Epidermal melanocyte (primary cell): ENCODE data around the gene TYMS.
A peak's percentile ranks its signal among the peaks of the same experiment; 100 is the strongest.

Experiments used
- DNase-seq: peaks from one replicate; pipeline ENCODE4 v3.0.0; 2011; ENCODE audit warnings: low spot score; ENCODE audit not compliant: insufficient read length

TYMS gene

GRCh38 chr18:710418-711300 lies 53.2 kb downstream of the TYMS start:
- DNase-seq: no peak

- no peak for DNase-seq
Observed at GRCh38 chr18:711310-711656, 53.8 kb downstream of the TYMS start.

GRCh38 chr18:711657-712400 lies 54.4 kb downstream of the TYMS start:
- peak; percentile 36 for DNase-seq

GRCh38 chr18:712401-713134 lies 55.1 kb downstream of the TYMS start, which contains the start of gene ENOSF1:
Gene ENOSF1, minus strand, starts transcription at chr18:712630. Its CDS starts 43 bp downstream, at chr18:712587.
- peak; percentile 79 for DNase-seq

- DNase-seq: no peak
Observed at GRCh38 chr18:713135-713490, 55.7 kb downstream of the TYMS start.

- no peak for DNase-seq
Observed at GRCh38 chr18:715626-716025, 58.2 kb downstream of the TYMS start.

- DNase-seq: no peak
Observed at GRCh38 chr18:717003-717402, 59.5 kb downstream of the TYMS start.
